Activated CD8-positive, alpha-beta T cell treated with anti-CD3 and anti-CD28 coated beads for 36 hours (primary cell): Measurements from ENCODE around the gene SLIT3. TPM values are rescaled to one million over a fixed set of nuclear protein-coding genes. Genes with fewer than 3 reads are reported as not detected.

ENCODE experiments used
- ATAC-seq: fragments of 200-7000 bp; cut with Tn5 transposase; one replicate; pipeline ENCODE4 v1.10.0; 2021; ENCODE audit warnings: mild to moderate bottlenecking, moderate library complexity
- CTCF ChIA-PET: fragments of 350-600 bp; sonication (Branson Sonifier 250); formaldehyde crosslinking; loops from one replicate; lab custom pipeline; 2021; ENCODE audit warnings: antibody characterized with exemption; lab: Charles Lee
- POLR2A ChIA-PET: fragments of 350-600 bp; sonication (Branson Sonifier 250); formaldehyde crosslinking; loops from one replicate; lab custom pipeline; 2021; ENCODE audit warnings: antibody characterized with exemption; lab: Charles Lee
- DNase-seq: peaks from one replicate; pipeline ENCODE4 v3.0.0-alpha.2; 2020
- H3K27ac Mint-ChIP-seq: one replicate; pipeline ENCODE4 v1.8.0; 2021; ENCODE audit warnings: mild to moderate bottlenecking, mixed read lengths
- H3K27me3 Mint-ChIP-seq: one replicate; pipeline ENCODE4 v1.8.0; 2021; ENCODE audit warnings: mixed read lengths
- H3K36me3 Mint-ChIP-seq: one replicate; pipeline ENCODE4 v1.8.0; 2021; ENCODE audit warnings: low read depth, mixed read lengths
- H3K4me1 Mint-ChIP-seq: one replicate; pipeline ENCODE4 v1.8.0; 2021; ENCODE audit warnings: low read depth, mixed read lengths
- H3K4me3 Mint-ChIP-seq: one replicate; pipeline ENCODE4 v1.8.0; 2021; ENCODE audit warnings: mild to moderate bottlenecking, moderate library complexity, mixed read lengths
- H3K9me3 Mint-ChIP-seq: one replicate; pipeline ENCODE4 v1.8.0; 2021; ENCODE audit warnings: mixed read lengths
- intact Hi-C: fragments of 100-400 bp; cut with micrococcal nuclease; formaldehyde crosslinking; loops from one replicate; pipeline ENCODE4 v1.10.0; 2022
- total RNA-seq, 2 experiments: library from RNA; stranded (reverse); gene quantifications; one replicate each; pipeline ENCODE4 v1.2.3, GENCODE V29; 2021
- TF ChIP-seq, protein P1 (sequence below): fragments of 200-600 bp; IDR thresholded peaks from one replicate; pipeline ENCODE4 v1.8.0; 2022; ENCODE audit warnings: antibody characterized with exemption, mild to moderate bottlenecking

The SLIT3 gene
- total RNA-seq, 2 experiments from 2014 or later: 0.69 to 0.74 TPM

- Mint-ChIP-seq H3K27me3 (peaks cover 14% of the 10 kb centered on the region), H3K4me1 (no peaks in the 10 kb centered on the region), H3K4me3 (no peak overlapping the region), H3K36me3 (no peaks in the 10 kb centered on the region), H3K9me3 (no peaks in the 10 kb centered on the region), H3K27ac (no peak overlapping the region)
- ChIA-PET POLR2A (no interaction called here), CTCF (no interaction called here)
- ATAC-seq: no peak
- TF ChIP-seq, protein P1, sequence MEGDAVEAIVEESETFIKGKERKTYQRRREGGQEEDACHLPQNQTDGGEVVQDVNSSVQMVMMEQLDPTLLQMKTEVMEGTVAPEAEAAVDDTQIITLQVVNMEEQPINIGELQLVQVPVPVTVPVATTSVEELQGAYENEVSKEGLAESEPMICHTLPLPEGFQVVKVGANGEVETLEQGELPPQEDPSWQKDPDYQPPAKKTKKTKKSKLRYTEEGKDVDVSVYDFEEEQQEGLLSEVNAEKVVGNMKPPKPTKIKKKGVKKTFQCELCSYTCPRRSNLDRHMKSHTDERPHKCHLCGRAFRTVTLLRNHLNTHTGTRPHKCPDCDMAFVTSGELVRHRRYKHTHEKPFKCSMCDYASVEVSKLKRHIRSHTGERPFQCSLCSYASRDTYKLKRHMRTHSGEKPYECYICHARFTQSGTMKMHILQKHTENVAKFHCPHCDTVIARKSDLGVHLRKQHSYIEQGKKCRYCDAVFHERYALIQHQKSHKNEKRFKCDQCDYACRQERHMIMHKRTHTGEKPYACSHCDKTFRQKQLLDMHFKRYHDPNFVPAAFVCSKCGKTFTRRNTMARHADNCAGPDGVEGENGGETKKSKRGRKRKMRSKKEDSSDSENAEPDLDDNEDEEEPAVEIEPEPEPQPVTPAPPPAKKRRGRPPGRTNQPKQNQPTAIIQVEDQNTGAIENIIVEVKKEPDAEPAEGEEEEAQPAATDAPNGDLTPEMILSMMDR: no peak
- no peak for DNase-seq
- intact Hi-C loops: no loop called here
Observed at GRCh38 chr5:168809218-168809617, 491.7 kb downstream of the SLIT3 start.

GRCh38 chr5:168808051-168808616 is 492.8 kb downstream of the SLIT3 start:
- no peaks in the 10 kb centered on the region for H3K36me3 Mint-ChIP-seq
- no peak for ATAC-seq

DNA sequence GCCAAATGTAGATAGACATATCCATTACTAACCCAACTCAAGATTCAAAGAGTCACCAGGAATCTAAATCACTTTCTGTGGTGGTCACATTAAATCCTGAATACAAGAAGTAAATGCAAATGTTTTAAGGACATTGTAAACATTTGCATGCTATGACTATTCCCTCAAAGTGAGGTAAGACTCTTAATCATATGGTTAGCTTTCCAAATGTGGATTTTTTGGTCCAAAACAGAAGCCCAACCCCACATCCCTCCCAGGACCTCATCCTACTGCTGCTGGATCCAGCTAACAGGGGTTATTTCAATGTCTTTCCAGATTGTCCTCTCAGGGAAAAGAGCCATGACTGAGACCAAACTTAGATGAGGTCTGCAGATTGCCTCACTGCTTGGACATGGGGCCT is 493.7 kb downstream of the SLIT3 start:
- CTCF ChIA-PET: interaction anchor here (1.3 kb wide), 1 partner anchor 13 kb away, joined by 3 read pairs; no protein-coding TSS in a partner anchor
- Mint-ChIP-seq H3K27ac (no peak overlapping the region), H3K9me3 (no peaks in the 10 kb centered on the region), H3K4me1 (peaks cover 3% of the 10 kb centered on the region), H3K4me3 (no peak overlapping the region), H3K27me3 (peaks cover 17% of the 10 kb centered on the region), H3K36me3 (no peaks in the 10 kb centered on the region)
- POLR2A ChIA-PET: interaction anchor here (1.1 kb wide), 1 partner anchor 13 kb away, joined by 4 read pairs; no protein-coding TSS in a partner anchor
- no peak for DNase-seq
- TF ChIP-seq, protein P1: no peak
- intact Hi-C loops: no loop called here
- ATAC-seq: no peak

More at GRCh38 chr5:168808051-168808616, 492.8 kb downstream of the SLIT3 start:
- Mint-ChIP-seq H3K9me3 (no peaks in the 10 kb centered on the region), H3K4me3 (no peak overlapping the region), H3K27ac (no peak overlapping the region), H3K4me1 (no peaks in the 10 kb centered on the region), H3K27me3 (peaks cover 17% of the 10 kb centered on the region)
- ChIA-PET CTCF (no interaction called here), POLR2A (interaction anchor here (1.1 kb wide), 1 partner anchor 12 kb away, joined by 4 read pairs; no protein-coding TSS in a partner anchor)
- intact Hi-C loops: no loop called here
- TF ChIP-seq, protein P1: no peak
- no peak for DNase-seq

DNA sequence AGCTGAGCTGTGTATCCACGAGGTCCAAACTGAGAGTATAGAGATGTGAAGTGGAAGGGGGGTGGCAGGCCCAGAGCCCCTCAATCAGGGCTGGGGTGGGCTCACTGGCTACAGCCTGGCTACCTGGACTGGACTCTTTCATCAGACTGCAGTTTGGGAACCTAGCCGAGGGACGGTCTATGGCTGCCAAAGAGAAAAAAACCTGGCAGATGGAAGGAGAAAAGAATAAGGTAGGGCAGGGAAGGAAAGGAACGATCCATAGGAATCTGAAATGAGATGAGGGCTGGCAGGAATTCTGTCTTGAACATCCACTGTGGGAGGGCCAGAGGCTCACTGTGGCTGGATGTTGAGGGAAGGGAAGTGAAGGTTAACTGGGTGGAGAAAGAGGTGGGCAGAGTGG is 497.4 kb downstream of the SLIT3 start:
- no peaks in the 10 kb centered on the region for H3K36me3 Mint-ChIP-seq
- ChIA-PET CTCF (no interaction called here), POLR2A (no interaction called here)
- no peak for ATAC-seq
- H3K9me3 Mint-ChIP-seq: no peaks in the 10 kb centered on the region
- H3K27me3 Mint-ChIP-seq: peaks cover 15% of the 10 kb centered on the region
- no peak overlapping the region for H3K27ac Mint-ChIP-seq
- intact Hi-C loops: loop anchor here (5.0 kb wide), 1 partner anchor 34 kb away; no protein-coding TSS in a partner anchor
- peaks cover 20% of the 10 kb centered on the region for H3K4me1 Mint-ChIP-seq
- no peak overlapping the region for H3K4me3 Mint-ChIP-seq
- TF ChIP-seq, protein P1: no peak
- DNase-seq: no peak

DNA sequence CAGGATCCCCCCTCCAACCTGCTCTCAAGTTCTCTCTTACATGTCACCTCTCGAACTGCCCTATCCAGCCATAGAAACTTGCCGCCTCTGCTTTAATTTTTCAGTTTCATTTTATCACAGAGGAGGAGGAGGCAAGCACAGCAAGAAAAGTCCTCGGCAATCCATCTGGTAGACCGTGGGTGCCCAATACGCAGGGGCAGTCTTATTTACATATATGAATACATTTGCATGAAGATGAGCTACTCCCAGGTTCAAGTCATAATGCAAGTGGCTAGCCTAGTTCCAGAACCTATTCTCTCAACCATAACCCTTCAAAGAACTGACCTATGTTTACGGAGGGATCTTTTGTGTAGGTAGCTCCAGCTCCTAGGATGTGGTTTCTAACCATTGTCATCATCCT is 498.6 kb downstream of the SLIT3 start:
- intact Hi-C loops: loop anchor here (5.0 kb wide), 1 partner anchor 35 kb away; no protein-coding TSS in a partner anchor
- Mint-ChIP-seq H3K27ac (peak overlapping the region; percentile 83), H3K9me3 (no peaks in the 10 kb centered on the region)

More for the DNA sequence above, 498.6 kb downstream of the SLIT3 start:
- Mint-ChIP-seq H3K36me3 (no peaks in the 10 kb centered on the region), H3K4me1 (peaks cover 30% of the 10 kb centered on the region), H3K27me3 (peaks cover 10% of the 10 kb centered on the region), H3K4me3 (peak overlapping the region; percentile 32)
- TF ChIP-seq, protein P1: no peak
- DNase-seq (peak; percentile 61), ATAC-seq (peak; percentile 67)
- CTCF ChIA-PET: interaction anchor here (1.0 to 1.7 kb wide), 2 partner anchors 9 to 35 kb away, joined by 3 to 4 read pairs; no protein-coding TSS in a partner anchor
- POLR2A ChIA-PET: no interaction called here
